GM18511 (cell line): ENCODE results near the gene CYP8B1.

Source experiments
- ATAC-seq: cut with Tn5 transposase; IDR thresholded peaks from one replicate; pipeline ENCODE4 v1.9.1; 2021; ENCODE audit warnings: mild to moderate bottlenecking, moderate library complexity; ENCODE audit not compliant: unreplicated experiment

CYP8B1 gene

DNA sequence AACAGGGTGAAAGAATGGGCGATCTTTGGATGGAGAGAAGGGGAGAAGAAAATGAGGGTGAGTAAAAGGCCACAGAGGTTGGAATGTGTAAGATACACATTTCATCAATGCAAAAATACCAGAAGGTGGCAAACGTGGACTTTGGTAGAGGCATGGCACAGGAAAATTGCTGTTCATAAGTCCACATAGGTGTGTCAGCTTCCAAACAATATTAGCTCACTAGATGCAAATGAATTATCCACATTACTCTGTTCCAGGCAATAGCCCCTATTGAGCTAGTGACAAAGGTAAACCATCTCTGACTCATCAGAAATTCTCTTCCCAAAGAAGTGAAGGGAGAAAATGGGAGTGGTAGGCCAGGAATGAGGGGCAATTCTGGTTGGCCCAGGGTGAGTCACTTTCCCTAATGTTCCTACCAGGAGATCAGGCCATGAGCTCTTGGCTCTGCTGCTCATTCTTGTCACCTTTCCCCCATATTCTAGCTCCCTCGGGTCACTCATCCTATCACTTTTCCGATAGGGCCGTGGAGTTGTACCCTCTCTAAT is 46.5 kb downstream of the CYP8B1 start:
- no peak for ATAC-seq

- ATAC-seq: no peak
These were observed 48.0 kb downstream of the CYP8B1 start for GRCh38 chr3:42827654-42828053.

- ATAC-seq: no peak
These were observed 48.7 kb downstream of the CYP8B1 start for GRCh38 chr3:42827023-42827422.

DNA sequence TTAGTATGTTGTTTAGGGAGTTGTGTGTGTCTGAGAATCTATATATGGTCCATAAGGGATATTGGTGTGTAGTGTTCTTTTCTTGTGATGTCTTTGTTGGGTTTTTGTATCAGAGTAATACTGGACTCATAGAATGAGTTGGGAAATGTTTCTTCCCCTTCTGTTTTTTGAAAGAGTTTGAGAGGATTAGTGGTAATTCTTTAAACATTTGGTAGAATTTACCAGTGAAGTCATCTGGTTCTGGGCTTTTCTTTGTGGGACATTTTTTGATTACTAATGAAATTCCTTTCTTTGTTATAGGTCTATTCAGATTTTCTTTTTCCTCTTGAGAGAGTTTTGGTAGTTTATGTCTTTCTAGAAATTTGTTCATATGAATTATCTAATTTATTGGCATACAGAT is 49.5 kb downstream of the CYP8B1 start:
- no peak for ATAC-seq

DNA sequence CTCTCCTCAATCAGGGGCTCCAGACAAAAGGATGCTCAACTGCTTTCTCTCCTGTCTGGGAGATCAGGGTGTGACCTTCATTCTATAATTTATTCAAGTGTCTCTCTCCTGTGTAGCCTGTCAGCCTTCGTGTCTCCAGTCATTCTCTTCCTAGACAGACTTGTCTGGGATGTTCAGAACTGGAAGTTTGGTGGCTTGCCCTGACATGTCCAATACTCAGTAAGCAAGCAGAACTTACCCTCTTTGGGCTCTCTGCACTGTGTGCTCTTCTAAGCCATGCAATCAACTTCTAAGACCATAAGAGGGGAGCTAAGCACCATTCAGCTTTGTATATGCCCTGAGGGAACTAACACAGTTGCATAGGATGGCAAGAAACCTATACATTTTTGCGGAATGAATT is 52.3 kb downstream of the CYP8B1 start:
- ATAC-seq: no peak

DNA sequence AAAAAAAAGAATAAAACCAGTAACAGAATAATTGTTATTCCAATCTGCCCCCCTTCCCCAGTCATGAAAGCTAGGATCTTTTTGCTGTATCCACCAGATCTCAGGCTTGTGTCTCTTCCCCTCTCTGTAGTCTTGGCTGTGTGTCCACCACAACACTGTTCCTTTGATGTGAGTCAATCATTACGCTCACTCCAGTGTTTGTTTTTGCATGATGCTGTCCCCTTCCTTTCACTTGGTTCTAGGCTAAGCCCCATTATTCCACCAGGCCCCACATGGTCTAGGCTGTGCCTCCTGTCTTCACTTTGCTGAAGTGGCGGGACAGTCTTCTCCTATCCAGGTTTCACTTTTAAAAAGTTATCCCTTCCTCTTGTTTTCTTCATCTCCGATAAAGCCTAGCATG is 52.9 kb downstream of the CYP8B1 start:
- ATAC-seq: no peak
